B cell (primary cell): ENCODE results near the gene ATP10A. TPM values are rescaled to one million over a fixed set of nuclear protein-coding genes. Genes with fewer than 3 reads are reported as not detected.
"Not testable (repeated sequence)": the region's sequence is repeated elsewhere in the genome, so short reads cannot be mapped to it uniquely, and the experiment has no call there.

Source experiments
- ATAC-seq: fragments of 200-7000 bp; cut with Tn5 transposase; one replicate; pipeline ENCODE4 v1.10.0; 2021; ENCODE audit warnings: low read depth, mild to moderate bottlenecking, moderate number of reproducible peaks, moderate library complexity
- CTCF ChIA-PET: fragments of 350-600 bp; sonication (Branson Sonifier 250); formaldehyde crosslinking; loops from one replicate; lab custom pipeline; 2021; ENCODE audit warnings: antibody characterized with exemption, inconsistent platforms; lab: Charles Lee
- POLR2A ChIA-PET: fragments of 350-600 bp; sonication (Branson Sonifier 250); formaldehyde crosslinking; loops from one replicate; lab custom pipeline; 2021; ENCODE audit warnings: antibody characterized with exemption; lab: Charles Lee
- DNase-seq: peaks from one replicate; pipeline ENCODE4 v3.0.0; 2013
- H2AFZ ChIP-seq: 2 replicates; pipeline ENCODE4 v1.6.1; 2012; ENCODE audit warnings: mild to moderate bottlenecking, low read depth, low read length; ENCODE audit not compliant: insufficient read depth, poor library complexity, severe bottlenecking
- H3K27ac ChIP-seq, 2 donors: 1 replicate in 1 of 2; 2 replicates in 1 of 2; pipeline ENCODE4 v1.5.1; 2012 to 2013; ENCODE audit warnings: low read length in 2 of 2, mild to moderate bottlenecking in 2 of 2, moderate library complexity in 1 of 2
- H3K27me3 ChIP-seq, 4 experiments: fragments of 200-600 bp in 1 of 4; sonication (generic) in 1 of 4; replicated peaks in 1 of 4; 1 replicate in 2 of 4; 2 replicates in 2 of 4; pipeline versions ENCODE4 v1.6.1 to v1.7.0; 2013 to 2016; ENCODE audit warnings: low read length in 3 of 4, mild to moderate bottlenecking in 2 of 4, mixed read lengths in 1 of 4, moderate library complexity in 1 of 4; ENCODE audit not compliant: insufficient read depth in 4 of 4, control insufficient read depth in 3 of 4; ENCODE audit errors: control extremely low read depth in 1 of 4
- H3K36me3 ChIP-seq, 2 experiments: replicated peaks in 1 of 2; 1 replicate in 1 of 2; 2 replicates in 1 of 2; pipeline versions ENCODE4 v1.6.1 to v1.7.1; 2013; ENCODE audit warnings: low read length in 1 of 2; ENCODE audit not compliant: insufficient read depth in 2 of 2, control insufficient read depth in 1 of 2; ENCODE audit errors: control extremely low read depth in 1 of 2, extremely low read depth in 1 of 2
- H3K4me1 ChIP-seq, 2 donors: fragments of 200-600 bp in 1 of 2; sonication (generic) in 1 of 2; 1 replicate in 1 of 2; 2 replicates in 1 of 2; pipeline versions ENCODE4 v1.5.1 to v1.6.1; 2013 to 2017; ENCODE audit warnings: low read length in 2 of 2; ENCODE audit not compliant: control insufficient read depth in 2 of 2, insufficient read depth in 2 of 2
- H3K4me2 ChIP-seq: replicated peaks from 2 replicates; pipeline ENCODE3; 2012; ENCODE audit warnings: mild to moderate bottlenecking, low read depth, low read length; ENCODE audit not compliant: poor library complexity, severe bottlenecking
- H3K4me3 ChIP-seq, 5 experiments: fragments of 200-600 bp in 1 of 5; sonication (generic) in 1 of 5; 1 replicate in 3 of 5; 2 replicates in 2 of 5; pipeline versions ENCODE4 v1.5.1 to v1.7.0; 2011 to 2016; ENCODE audit warnings: low read length in 4 of 5, mild to moderate bottlenecking in 4 of 5, low read depth in 2 of 5, control low read depth in 1 of 5, moderate library complexity in 1 of 5; ENCODE audit not compliant: insufficient read depth in 1 of 5; ENCODE audit errors: control extremely low read depth in 1 of 5, extremely low read depth in 1 of 5
- H3K79me2 ChIP-seq: fragments of 200-600 bp; sonication (generic); one replicate; pipeline ENCODE4 v1.6.0; 2016; ENCODE audit warnings: low read length; ENCODE audit not compliant: control insufficient read depth, insufficient read depth
- H3K9ac ChIP-seq: fragments of 200-600 bp; sonication (generic); 2 replicates; pipeline ENCODE4 v1.6.1; 2017; ENCODE audit warnings: mild to moderate bottlenecking, low read length, moderate library complexity
- H3K9me3 ChIP-seq, 3 donors: one replicate each; pipeline versions ENCODE4 v1.6.1 to v1.7.1; 2013; ENCODE audit warnings: low read length in 2 of 3; ENCODE audit not compliant: control insufficient read depth in 2 of 3, insufficient read depth in 1 of 3; ENCODE audit errors: control extremely low read depth in 1 of 3
- H4K20me1 ChIP-seq: 2 replicates; pipeline ENCODE4 v1.6.0; 2012; ENCODE audit warnings: mild to moderate bottlenecking, low read length; ENCODE audit not compliant: insufficient read depth, control insufficient read depth, poor library complexity, severe bottlenecking
- H3K27ac Mint-ChIP-seq: one replicate; pipeline ENCODE4 v1.8.0; 2021; ENCODE audit warnings: mixed read lengths
- H3K27me3 Mint-ChIP-seq: one replicate; pipeline ENCODE4 v1.8.0; 2021; ENCODE audit warnings: mixed read lengths
- H3K4me1 Mint-ChIP-seq: one replicate; pipeline ENCODE4 v1.8.0; 2021; ENCODE audit warnings: mixed read lengths
- H3K4me3 Mint-ChIP-seq: one replicate; pipeline ENCODE4 v1.8.0; 2021; ENCODE audit warnings: mixed read lengths
- H3K9me3 Mint-ChIP-seq: one replicate; pipeline ENCODE4 v1.8.0; 2022; ENCODE audit warnings: mixed read lengths; ENCODE audit not compliant: insufficient read depth
- EZH2 ChIP-seq: IDR thresholded peaks from 2 replicates; pipeline ENCODE4 v1.6.1; 2012; ENCODE audit warnings: borderline replicate concordance, low read depth, mild to moderate bottlenecking, moderate library complexity, low read length; ENCODE audit not compliant: insufficient read depth, poor library complexity, severe bottlenecking
- WGBS: methylation state at CpG from one replicate; pipeline ENCODE4 v1.1.5; 2013; ENCODE audit warnings: missing lambda C conversion rate; ENCODE audit not compliant: insufficient coverage; 5-methylcytosine and 5-hydroxymethylcytosine counted together
- intact Hi-C: fragments of 100-400 bp; cut with micrococcal nuclease; formaldehyde crosslinking; loops from one replicate; pipeline ENCODE4 v1.10.0; 2022
- polyA plus RNA-seq: library from polyadenylated mRNA; depleted of rRNA; stranded (reverse); fragments of >200 nt; gene quantifications from 2 replicates; pipeline ENCODE4 v1.2.3, GENCODE V29; 2012
- total RNA-seq, 2 donors: library from RNA; stranded (reverse); fragments of 120-200 nt in 1 of 2; gene quantifications; 1 replicate in 1 of 2; 2 replicates in 1 of 2; pipeline versions ENCODE4 v1.2.3 to v1.2.4, GENCODE V29; 2013 to 2022
- TF ChIP-seq, protein P1 (sequence below): fragments of 200-600 bp; IDR thresholded peaks from one replicate; pipeline ENCODE4 v1.8.0; 2022; ENCODE audit warnings: antibody characterized with exemption, mild to moderate bottlenecking

Gene ATP10A
- total and polyA plus RNA-seq, 2 donors (not counting 1 experiment from before 2014, with no cell fraction given), result 0.21 to 0.22 TPM

DNA sequence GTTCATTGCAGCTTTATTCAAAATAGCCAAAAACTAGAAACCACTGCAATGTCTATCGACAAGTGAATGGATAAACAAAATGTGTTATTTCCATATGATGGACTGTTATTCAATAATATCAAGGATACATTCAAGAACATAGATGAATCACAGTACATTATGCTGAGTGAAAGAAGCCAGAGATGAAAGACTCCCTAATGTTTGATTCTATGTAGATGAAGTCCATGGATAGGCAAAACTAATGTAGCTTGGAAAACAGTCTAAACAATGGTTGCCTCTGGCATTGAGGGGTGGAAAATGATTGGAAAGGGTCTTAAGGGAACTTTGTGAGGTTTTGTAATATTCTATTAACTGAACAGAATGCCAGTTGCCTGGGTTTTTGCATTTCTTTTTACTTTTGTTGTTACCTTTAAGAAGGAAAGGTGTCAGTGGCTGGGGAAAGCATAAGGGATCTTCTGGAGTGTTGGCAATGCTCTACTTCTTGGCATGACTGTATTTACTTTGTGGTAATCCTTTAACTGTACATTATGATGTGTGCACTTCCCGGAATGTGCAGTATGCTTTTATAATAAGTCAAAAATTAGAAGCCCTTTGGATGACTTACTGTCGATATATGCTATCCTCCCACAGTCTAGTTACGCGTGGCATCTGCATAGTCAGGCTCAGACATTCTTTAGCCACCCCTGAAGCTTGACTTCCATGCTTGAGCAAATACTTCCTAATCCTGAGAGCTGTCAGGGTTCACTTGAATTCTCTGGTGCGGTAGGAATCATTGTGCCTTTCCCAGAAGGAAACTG lies 20.5 kb upstream of the ATP10A start:
- no peaks in the 10 kb centered on the region for H3K4me1 Mint-ChIP-seq
- no peaks in the 10 kb centered on the region for H4K20me1 ChIP-seq
- CTCF ChIA-PET, result no interaction called here

GRCh38 chr15:25882466-25882865 lies 19.3 kb upstream of the ATP10A start:
- ChIA-PET CTCF (no interaction called here), POLR2A (no interaction called here)
- WGBS, result no CpG with 5 or more reads among the region's 2 CpGs
- Histone ChIP-seq H3K27ac (no peak overlapping the region), H3K4me3 (no peak overlapping the region), H2AFZ (no peak overlapping the region), H3K9ac (no peak overlapping the region), H3K4me1 (no peaks in the 10 kb centered on the region), H4K20me1 (no peaks in the 10 kb centered on the region), H3K9me3 (no peaks in the 10 kb centered on the region), H3K27me3 (no peaks in the 10 kb centered on the region), H3K4me2 (no peak overlapping the region), H3K36me3 (no peaks in the 10 kb centered on the region), H3K79me2 (no peaks in the 10 kb centered on the region)
- no peak for DNase-seq
- H3K27me3 Mint-ChIP-seq, result no peaks in the 10 kb centered on the region
- ATAC-seq, result no peak
- intact Hi-C loops, result no loop called here
- no peaks in the 10 kb centered on the region for H3K4me1 Mint-ChIP-seq
- no peak overlapping the region for H3K4me3 Mint-ChIP-seq
- peaks cover 2% of the 10 kb centered on the region for H3K9me3 Mint-ChIP-seq
- TF ChIP-seq, protein P1, sequence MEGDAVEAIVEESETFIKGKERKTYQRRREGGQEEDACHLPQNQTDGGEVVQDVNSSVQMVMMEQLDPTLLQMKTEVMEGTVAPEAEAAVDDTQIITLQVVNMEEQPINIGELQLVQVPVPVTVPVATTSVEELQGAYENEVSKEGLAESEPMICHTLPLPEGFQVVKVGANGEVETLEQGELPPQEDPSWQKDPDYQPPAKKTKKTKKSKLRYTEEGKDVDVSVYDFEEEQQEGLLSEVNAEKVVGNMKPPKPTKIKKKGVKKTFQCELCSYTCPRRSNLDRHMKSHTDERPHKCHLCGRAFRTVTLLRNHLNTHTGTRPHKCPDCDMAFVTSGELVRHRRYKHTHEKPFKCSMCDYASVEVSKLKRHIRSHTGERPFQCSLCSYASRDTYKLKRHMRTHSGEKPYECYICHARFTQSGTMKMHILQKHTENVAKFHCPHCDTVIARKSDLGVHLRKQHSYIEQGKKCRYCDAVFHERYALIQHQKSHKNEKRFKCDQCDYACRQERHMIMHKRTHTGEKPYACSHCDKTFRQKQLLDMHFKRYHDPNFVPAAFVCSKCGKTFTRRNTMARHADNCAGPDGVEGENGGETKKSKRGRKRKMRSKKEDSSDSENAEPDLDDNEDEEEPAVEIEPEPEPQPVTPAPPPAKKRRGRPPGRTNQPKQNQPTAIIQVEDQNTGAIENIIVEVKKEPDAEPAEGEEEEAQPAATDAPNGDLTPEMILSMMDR, result no peak
- no peak for TF ChIP-seq EZH2
- no peak overlapping the region for H3K27ac Mint-ChIP-seq

More for the DNA sequence above, 20.5 kb upstream of the ATP10A start:
- no peaks in the 10 kb centered on the region for H3K9me3 ChIP-seq
- H3K36me3 ChIP-seq, result no peaks in the 10 kb centered on the region
- H2AFZ ChIP-seq, result no peak overlapping the region
- no peak overlapping the region for H3K4me3 ChIP-seq
- WGBS, result 36% methylated on average over 2 of the region's 6 CpGs
- H3K27me3 ChIP-seq, result peaks cover 0 to 4% (median 1%) of the 10 kb centered on the region in 4 experiments
- Mint-ChIP-seq H3K4me3 (no peak overlapping the region), H3K27ac (no peak overlapping the region), H3K27me3 (no peaks in the 10 kb centered on the region), H3K9me3 (no peaks in the 10 kb centered on the region)
- H3K27ac ChIP-seq, result no peak overlapping the region
- no peak for DNase-seq
- no peak for TF ChIP-seq EZH2
- TF ChIP-seq, protein P1, result no peak
- H3K79me2 ChIP-seq, result no peaks in the 10 kb centered on the region
- intact Hi-C loops, result no loop called here
- no peak for ATAC-seq
- no peak overlapping the region for H3K9ac ChIP-seq
- H3K4me1 ChIP-seq, result no peaks in the 10 kb centered on the region
- POLR2A ChIA-PET, result no interaction called here
- H3K4me2 ChIP-seq, result no peak overlapping the region

GRCh38 chr15:25880877-25881276 lies 17.8 kb upstream of the ATP10A start:
- H3K4me3 ChIP-seq, H3K36me3 ChIP-seq, H3K9me3 Mint-ChIP-seq, ATAC-seq, H3K4me2 ChIP-seq, CTCF ChIA-PET, H3K27me3 ChIP-seq, H2AFZ ChIP-seq, H3K27ac ChIP-seq, H3K9ac ChIP-seq, POLR2A ChIA-PET, H3K27ac Mint-ChIP-seq, intact Hi-C loops, H3K9me3 ChIP-seq, DNase-seq, H3K4me3 Mint-ChIP-seq, H3K79me2 ChIP-seq, H4K20me1 ChIP-seq, H3K4me1 ChIP-seq, H3K4me1 Mint-ChIP-seq, H3K27me3 Mint-ChIP-seq: not testable (repeated sequence)
- 80% methylated on average over 1 of the region's 6 CpGs for WGBS
